HepG2 (cell line): ENCODE data around the gene ZFPM1. TPM values are rescaled to one million over a fixed set of nuclear protein-coding genes. Genes with fewer than 3 reads are reported as not detected.
A peak's percentile ranks its signal among the peaks of the same experiment; 100 is the strongest.

ENCODE experiments used
- ADNP ChIP-seq: sonication (generic); formaldehyde crosslinking; IDR thresholded peaks from 2 replicates; pipeline ENCODE4 v1.4.0; 2020; ENCODE audit warnings: missing genetic modification reagents
- ELF3 ChIP-seq: IDR thresholded peaks from 2 replicates; pipeline ENCODE4 v1.6.1; 2016; ENCODE audit warnings: missing genetic modification reagents, missing compliant biosample characterization
- GABPB1 ChIP-seq: IDR thresholded peaks from 2 replicates; pipeline ENCODE4 v1.6.1; 2016; ENCODE audit warnings: mild to moderate bottlenecking, missing genetic modification reagents, moderate library complexity, missing compliant biosample characterization
- HOXA9 ChIP-seq: sonication (generic); formaldehyde crosslinking; IDR thresholded peaks from 2 replicates; pipeline ENCODE4 v1.8.1; 2022; ENCODE audit warnings: missing genetic modification reagents, mild to moderate bottlenecking, moderate library complexity, borderline replicate concordance
- KAT2B ChIP-seq: fragments of 150-350 bp; IDR thresholded peaks from 2 replicates; pipeline ENCODE4 v1.6.1; 2014; ENCODE audit warnings: low read depth, low read length, borderline replicate concordance
- KDM3A ChIP-seq: IDR thresholded peaks from 2 replicates; pipeline ENCODE4 v1.6.1; 2018; ENCODE audit warnings: low read depth, missing compliant biosample characterization
- KMT2A ChIP-seq: sonication (generic); formaldehyde crosslinking; IDR thresholded peaks from 2 replicates; pipeline ENCODE4 v1.4.0; 2020; ENCODE audit warnings: missing genetic modification reagents
- MXD1 ChIP-seq: sonication (generic); formaldehyde crosslinking; IDR thresholded peaks from 2 replicates; pipeline ENCODE4 v1.4.0; 2020; ENCODE audit warnings: mild to moderate bottlenecking, missing genetic modification reagents
- NONO ChIP-seq, 2 experiments: fragments of 450-650 bp in 1 of 2; sonication (generic) in 1 of 2; formaldehyde crosslinking in 1 of 2; IDR thresholded peaks in 1 of 2; conservative IDR thresholded peaks in 1 of 2; 2 replicates each; pipeline versions ENCODE4 v1.6.1 to v1.8.0; 2017 to 2022; ENCODE audit warnings: mild to moderate bottlenecking in 1 of 2, missing genetic modification reagents in 1 of 2, moderate library complexity in 1 of 2
- PAF1 ChIP-seq: IDR thresholded peaks from 2 replicates; pipeline ENCODE4 v1.6.1; 2016; ENCODE audit warnings: missing genetic modification reagents, missing compliant biosample characterization
- PLRG1 ChIP-seq: fragments of 450-650 bp; conservative IDR thresholded peaks from 2 replicates; pipeline ENCODE4 v1.6.1; 2016
- RBFOX2 ChIP-seq: fragments of 200-400 bp; formaldehyde crosslinking; IDR thresholded peaks from 2 replicates; pipeline ENCODE4 v1.6.1; 2017; ENCODE audit warnings: low read depth, mild to moderate bottlenecking, low read length
- TBL1XR1 ChIP-seq: fragments of 150-350 bp; IDR thresholded peaks from 2 replicates; pipeline ENCODE4 v1.6.1; 2014; ENCODE audit warnings: borderline replicate concordance, low read length; ENCODE audit not compliant: partially characterized antibody
- TIGD3 ChIP-seq: sonication (generic); formaldehyde crosslinking; IDR thresholded peaks from 2 replicates; pipeline ENCODE4 v1.5.1; 2020; ENCODE audit warnings: mild to moderate bottlenecking, missing genetic modification reagents, borderline replicate concordance
- ZC3H13 ChIP-seq: sonication (generic); formaldehyde crosslinking; IDR thresholded peaks from 2 replicates; pipeline ENCODE4 v1.8.1; 2023; ENCODE audit warnings: mild to moderate bottlenecking, missing genetic modification reagents, moderate library complexity
- ZFP36L1 ChIP-seq: sonication (generic); formaldehyde crosslinking; IDR thresholded peaks from 2 replicates; pipeline ENCODE4 v1.8.0; 2022; ENCODE audit warnings: mild to moderate bottlenecking, missing genetic modification reagents, moderate library complexity
- ZHX1 ChIP-seq: sonication (generic); formaldehyde crosslinking; IDR thresholded peaks from 2 replicates; pipeline ENCODE4 v1.8.1; 2022; ENCODE audit warnings: low read depth, mild to moderate bottlenecking, missing genetic modification reagents
- ZNF263 ChIP-seq: sonication (generic); formaldehyde crosslinking; IDR thresholded peaks from 2 replicates; pipeline ENCODE4 v1.4.0; 2020; ENCODE audit warnings: missing genetic modification reagents
- ZNF710 ChIP-seq: sonication (generic); formaldehyde crosslinking; IDR thresholded peaks from 2 replicates; pipeline ENCODE4 v1.5.0; 2020; ENCODE audit warnings: mild to moderate bottlenecking, missing genetic modification reagents, borderline replicate concordance
- ZNF747 ChIP-seq: sonication (generic); formaldehyde crosslinking; IDR thresholded peaks from 2 replicates; pipeline ENCODE4 v1.8.1; 2023; ENCODE audit warnings: missing genetic modification reagents, mild to moderate bottlenecking, borderline replicate concordance
- ZNF83 ChIP-seq: sonication (generic); formaldehyde crosslinking; IDR thresholded peaks from 2 replicates; pipeline ENCODE4 v1.4.0; 2020; ENCODE audit warnings: missing genetic modification reagents, mild to moderate bottlenecking, borderline replicate concordance
- ZSCAN21 ChIP-seq: sonication (generic); formaldehyde crosslinking; IDR thresholded peaks from 2 replicates; pipeline ENCODE4 v1.8.0; 2022; ENCODE audit warnings: mild to moderate bottlenecking, missing genetic modification reagents, moderate library complexity, borderline replicate concordance
- ZSCAN25 ChIP-seq: sonication (generic); formaldehyde crosslinking; IDR thresholded peaks from 2 replicates; pipeline ENCODE4 v1.8.0; 2022; ENCODE audit warnings: mild to moderate bottlenecking, missing genetic modification reagents
- polyA plus RNA-seq, 8 experiments: library from polyadenylated mRNA; depleted of rRNA in 3 of 8; stranded (reverse) in 7 of 8; unstranded in 1 of 8; fragments of >200 nt; fragmentation: Illumina TruSeq in 4 of 8; extraction: Trizol in 4 of 8; gene quantifications; 2 replicates each; pipeline versions ENCODE4 v1.2.1 to v1.2.3, GENCODE V29; 2011 to 2016; ENCODE audit warnings: low read depth in 4 of 8, missing spikeins in 1 of 8, mixed read lengths in 1 of 8; ENCODE audit not compliant: insufficient read depth in 1 of 8
- total RNA-seq, 5 experiments: library from RNA; depleted of rRNA; stranded (reverse); fragments of >200 nt; fragmentation: Illumina TruSeq; extraction: Trizol; gene quantifications; 2 replicates each; pipeline ENCODE4 v1.2.3, GENCODE V29; 2016; ENCODE audit warnings: low read depth in 1 of 5

Gene ZFPM1
- total and polyA plus RNA-seq, 2 of the 13 experiments (the other 11 are each of a cell fraction or from before 2014, with no cell fraction given) = 1.3 to 3.8 TPM

- TF ChIP-seq ZNF710 (CRISPR knock-in tag) = peak; percentile 99
- TF ChIP-seq ADNP (CRISPR knock-in tag) = peak; percentile 89
- peak; percentile 90 for TF ChIP-seq PAF1 (CRISPR knock-in tag)
- peak; percentile 97 for TF ChIP-seq ZNF263 (CRISPR knock-in tag)
- peak; percentile 100 for TF ChIP-seq ZNF747 (CRISPR knock-in tag)
- TF ChIP-seq RBFOX2 = peak; percentile 92
- no peak for TF ChIP-seq PLRG1
- TF ChIP-seq KAT2B = peak; percentile 78
- TF ChIP-seq MXD1 (CRISPR knock-in tag) = peak; percentile 100
- peak; percentile 100 for TF ChIP-seq TIGD3
- peak; percentile 100 for TF ChIP-seq HOXA9 (CRISPR knock-in tag)
- TF ChIP-seq GABPB1 = peak; percentile 91
- TF ChIP-seq ZSCAN21 (CRISPR knock-in tag) = peak; percentile 100
- peak; percentile 99 for TF ChIP-seq ZSCAN25 (CRISPR knock-in tag)
- peak; percentile 100 for TF ChIP-seq ELF3 (CRISPR knock-in tag)
- TF ChIP-seq NONO (IDR thresholded peaks at IDR 0.05) = no peak
- peak; percentile 99 for TF ChIP-seq NONO (CRISPR knock-in tag; conservative IDR thresholded peaks at IDR 0.05)
- TF ChIP-seq ZC3H13 (CRISPR knock-in tag) = peak; percentile 100
- peak; percentile 100 for TF ChIP-seq ZHX1 (CRISPR knock-in tag)
- peak; percentile 100 for TF ChIP-seq ZNF83 (CRISPR knock-in tag)
- TF ChIP-seq ZFP36L1 (CRISPR knock-in tag) = peak; percentile 100
- TF ChIP-seq KDM3A (CRISPR knock-in tag) = peak; percentile 100
- TF ChIP-seq TBL1XR1 = peak; percentile 67
- peak; percentile 92 for TF ChIP-seq KMT2A (CRISPR knock-in tag)
Observed at GRCh38 chr16:88487920-88488851, 35.1 kb downstream of the ZFPM1 start (continued).
